Measurements from ENCODE around the gene NSG1. TPM values are rescaled to one million over a fixed set of nuclear protein-coding genes. Genes with fewer than 3 reads are reported as not detected.

NSG1 gene, protein sequence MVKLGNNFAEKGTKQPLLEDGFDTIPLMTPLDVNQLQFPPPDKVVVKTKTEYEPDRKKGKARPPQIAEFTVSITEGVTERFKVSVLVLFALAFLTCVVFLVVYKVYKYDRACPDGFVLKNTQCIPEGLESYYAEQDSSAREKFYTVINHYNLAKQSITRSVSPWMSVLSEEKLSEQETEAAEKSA
- 385 TPM for total RNA-seq

DNA sequence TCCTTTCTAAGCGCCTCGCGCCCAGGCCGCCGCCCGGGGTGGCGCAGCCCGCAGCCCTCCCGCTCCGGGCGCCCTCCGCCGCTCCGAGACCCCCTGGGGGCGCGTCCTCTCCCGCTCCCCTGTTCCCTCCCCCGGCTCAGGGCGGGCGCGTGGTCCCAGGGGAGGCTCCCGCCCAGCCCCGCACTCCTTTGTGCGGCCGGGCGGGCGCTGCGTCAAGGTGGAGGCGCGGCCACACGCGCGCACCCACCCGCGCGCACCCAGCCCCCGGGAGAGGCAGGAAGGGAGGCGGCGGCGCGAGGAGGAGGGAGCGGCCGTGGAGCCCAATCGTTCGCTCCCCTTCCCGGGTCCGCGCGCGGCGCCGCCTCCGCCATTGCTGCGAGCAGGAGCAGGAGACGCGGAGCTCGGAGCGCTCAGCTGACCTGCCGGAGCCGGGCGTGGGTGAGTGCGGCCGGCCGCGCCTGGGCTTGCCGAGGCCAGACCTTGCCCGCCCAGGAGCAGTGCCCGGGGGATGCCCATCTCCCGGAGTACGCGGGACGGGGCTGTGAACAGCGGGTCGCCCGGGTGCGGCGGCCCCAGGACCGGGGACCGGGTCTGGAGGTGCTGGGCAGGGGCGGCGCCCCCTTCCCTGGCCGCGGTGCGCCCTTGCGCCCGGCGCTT lies at the start of gene NSG1:
NSG1 (plus strand) TSS at position 367 of the 657 bp plus-strand sequence. CDS start 528 bp downstream, outside the sequence.

Other genes with a start within 250 kb of the NSG1 start
- gene OTOP1, start 160.2 kb upstream of the NSG1 start, total RNA-seq, result not detected
- gene TMEM128, start 138.9 kb upstream of the NSG1 start, total RNA-seq, result 45.9 TPM
- gene LYAR, start 96.9 kb upstream of the NSG1 start, total RNA-seq, result 7.6 TPM
- gene ZBTB49, start 96.9 kb upstream of the NSG1 start, total RNA-seq, result 10.1 TPM
- 26.1 TPM for gene STX18, start 154.9 kb downstream of the NSG1 start, total RNA-seq

All from diencephalon (tissue), 1 donor.